Cardiac muscle cell (in vitro differentiated cells and primary cell): Measurements from ENCODE around the gene PROSER2. TPM values are rescaled to one million over a fixed set of nuclear protein-coding genes. Genes with fewer than 3 reads are reported as not detected.

ENCODE experiments used
- DNase-seq, 2 donors: peaks; one replicate each; pipeline versions ENCODE4 v3.0.0 to v3.0.0-alpha.2; 2010 to 2017; ENCODE audit warnings: low read depth in 1 of 2, low spot score in 1 of 2
- H3K27ac ChIP-seq: fragments of 200-600 bp; sonication (generic); 2 replicates; pipeline ENCODE4 v1.5.1; 2016
- H3K27me3 ChIP-seq: fragments of 200-600 bp; sonication (generic); 2 replicates; pipeline ENCODE4 v1.6.0; 2016; ENCODE audit warnings: control low read depth
- H3K36me3 ChIP-seq: fragments of 200-600 bp; sonication (generic); 2 replicates; pipeline ENCODE4 v1.5.1; 2016; ENCODE audit warnings: control low read depth
- H3K4me1 ChIP-seq: fragments of 200-600 bp; sonication (generic); 2 replicates; pipeline ENCODE4 v1.8.1; 2017; ENCODE audit warnings: low read depth, mild to moderate bottlenecking, mixed run types
- H3K4me3 ChIP-seq: fragments of 200-600 bp; sonication (generic); 2 replicates; pipeline ENCODE4 v1.5.1; 2016; ENCODE audit warnings: mild to moderate bottlenecking
- H3K9me3 ChIP-seq: fragments of 200-600 bp; sonication (generic); 2 replicates; pipeline ENCODE4 v1.5.1; 2017; ENCODE audit warnings: low read depth, mild to moderate bottlenecking, control low read depth
- polyA plus RNA-seq: library from polyadenylated mRNA; unstranded; fragments of >200 nt; fragmentation: Nextera tagmentation; extraction: Ambion mirVana; gene quantifications from 2 replicates; pipeline ENCODE4 v1.2.1, GENCODE V29; 2016
- total RNA-seq: library from RNA; depleted of rRNA; stranded (reverse); fragments of >200 nt; gene quantifications from 2 replicates; pipeline ENCODE4 v1.2.3, GENCODE V29; 2016
- TF ChIP-seq, protein P1 (sequence below): IDR thresholded peaks from 2 replicates; pipeline ENCODE4 v1.5.1; 2012; ENCODE audit warnings: low read depth, mild to moderate bottlenecking, low read length

The PROSER2 gene
- total and polyA plus RNA-seq, 2 experiments from 2014 or later: 11.4 to 20.7 TPM

DNA sequence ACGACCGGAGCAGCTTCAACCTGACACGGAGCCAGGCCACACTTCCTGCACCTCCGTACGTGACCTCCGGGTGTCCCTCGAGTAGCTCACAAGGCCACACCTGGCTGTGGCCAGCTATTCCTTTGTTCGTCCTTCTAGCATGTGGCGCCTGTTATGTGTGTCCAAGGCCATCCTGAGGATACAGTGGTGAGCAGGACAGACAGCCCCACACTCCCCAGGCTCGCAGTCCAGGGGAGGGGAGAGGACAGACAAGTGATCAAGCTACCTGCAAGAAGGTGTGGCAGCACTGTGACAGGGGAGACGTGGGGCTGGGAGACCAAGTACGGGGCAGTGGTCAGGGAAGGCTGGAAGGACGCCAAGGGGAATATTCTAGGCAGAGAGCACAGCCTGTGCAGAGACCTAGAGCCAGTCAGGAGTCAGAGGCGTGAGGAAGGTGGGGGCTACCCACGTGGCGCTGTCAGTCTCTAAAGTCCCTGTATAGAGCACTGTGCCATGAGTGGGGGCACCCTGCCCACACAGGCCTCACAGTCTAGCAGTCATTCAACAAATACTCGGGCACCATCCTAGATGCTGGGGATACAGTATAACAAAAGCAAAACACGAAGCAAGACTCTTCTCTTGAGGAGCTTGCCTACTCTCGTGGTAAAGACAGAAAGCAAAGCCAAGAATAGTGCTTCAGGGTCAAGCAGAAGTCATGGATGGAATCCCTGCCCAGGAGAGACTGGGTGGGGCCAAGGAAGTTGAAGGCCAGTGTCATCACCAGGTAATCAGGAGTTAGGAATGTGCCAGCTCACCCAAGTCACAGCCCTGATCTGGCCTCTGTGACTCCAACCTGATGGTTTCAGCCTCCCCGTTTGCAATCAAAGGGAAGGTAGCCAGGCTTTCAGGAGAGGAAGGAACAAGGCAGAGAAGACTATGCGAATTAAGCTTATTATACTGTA is 58.6 kb downstream of the PROSER2 start:
- TF ChIP-seq, protein P1, sequence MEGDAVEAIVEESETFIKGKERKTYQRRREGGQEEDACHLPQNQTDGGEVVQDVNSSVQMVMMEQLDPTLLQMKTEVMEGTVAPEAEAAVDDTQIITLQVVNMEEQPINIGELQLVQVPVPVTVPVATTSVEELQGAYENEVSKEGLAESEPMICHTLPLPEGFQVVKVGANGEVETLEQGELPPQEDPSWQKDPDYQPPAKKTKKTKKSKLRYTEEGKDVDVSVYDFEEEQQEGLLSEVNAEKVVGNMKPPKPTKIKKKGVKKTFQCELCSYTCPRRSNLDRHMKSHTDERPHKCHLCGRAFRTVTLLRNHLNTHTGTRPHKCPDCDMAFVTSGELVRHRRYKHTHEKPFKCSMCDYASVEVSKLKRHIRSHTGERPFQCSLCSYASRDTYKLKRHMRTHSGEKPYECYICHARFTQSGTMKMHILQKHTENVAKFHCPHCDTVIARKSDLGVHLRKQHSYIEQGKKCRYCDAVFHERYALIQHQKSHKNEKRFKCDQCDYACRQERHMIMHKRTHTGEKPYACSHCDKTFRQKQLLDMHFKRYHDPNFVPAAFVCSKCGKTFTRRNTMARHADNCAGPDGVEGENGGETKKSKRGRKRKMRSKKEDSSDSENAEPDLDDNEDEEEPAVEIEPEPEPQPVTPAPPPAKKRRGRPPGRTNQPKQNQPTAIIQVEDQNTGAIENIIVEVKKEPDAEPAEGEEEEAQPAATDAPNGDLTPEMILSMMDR: no peak
- Histone ChIP-seq H3K4me3 (no peak overlapping the region), H3K9me3 (no peaks in the 10 kb centered on the region), H3K36me3 (no peaks in the 10 kb centered on the region), H3K4me1 (peaks cover 8% of the 10 kb centered on the region), H3K27ac (peak overlapping the region; percentile 2), H3K27me3 (no peaks in the 10 kb centered on the region)
- no peak for DNase-seq

DNA sequence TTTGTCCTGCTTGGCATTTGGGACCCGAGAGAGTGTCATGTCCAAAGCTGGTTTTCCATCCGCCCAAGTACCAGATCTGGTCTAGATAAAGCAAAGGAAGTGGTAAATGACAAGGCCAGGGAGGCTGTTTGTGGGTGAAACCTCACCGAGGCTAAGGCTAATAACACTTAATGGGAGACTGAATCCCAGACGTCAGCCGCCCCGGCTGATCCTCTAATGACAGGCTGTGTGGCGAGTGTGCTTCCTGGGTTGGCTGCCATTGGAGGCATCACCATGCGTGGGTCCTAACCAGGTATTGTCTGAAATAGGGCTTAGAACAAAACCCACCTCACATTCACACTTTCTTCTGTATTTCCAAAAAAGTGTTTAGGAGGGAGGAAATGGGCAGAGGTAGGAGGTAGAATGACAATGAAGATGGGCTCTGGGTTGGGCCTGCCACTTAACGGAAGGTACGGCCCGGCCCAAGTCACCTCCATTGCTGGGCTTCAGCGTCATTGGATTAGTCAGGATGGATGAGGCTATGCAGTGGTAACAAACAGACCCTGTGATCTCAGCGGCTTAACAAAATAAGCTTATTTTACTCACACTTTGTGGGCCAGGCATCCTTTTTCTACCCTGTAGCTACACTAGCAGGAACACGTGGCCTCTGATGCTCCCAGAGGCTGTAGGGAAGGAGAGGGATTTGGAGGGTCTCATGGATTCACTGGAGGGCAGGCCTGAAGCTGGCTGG is 59.7 kb downstream of the PROSER2 start:
- TF ChIP-seq, protein P1: no peak
- Histone ChIP-seq H3K36me3 (no peaks in the 10 kb centered on the region), H3K27me3 (no peaks in the 10 kb centered on the region), H3K4me3 (no peak overlapping the region), H3K27ac (no peak overlapping the region), H3K9me3 (no peaks in the 10 kb centered on the region), H3K4me1 (peaks cover 4% of the 10 kb centered on the region)
- DNase-seq: no peak

DNA sequence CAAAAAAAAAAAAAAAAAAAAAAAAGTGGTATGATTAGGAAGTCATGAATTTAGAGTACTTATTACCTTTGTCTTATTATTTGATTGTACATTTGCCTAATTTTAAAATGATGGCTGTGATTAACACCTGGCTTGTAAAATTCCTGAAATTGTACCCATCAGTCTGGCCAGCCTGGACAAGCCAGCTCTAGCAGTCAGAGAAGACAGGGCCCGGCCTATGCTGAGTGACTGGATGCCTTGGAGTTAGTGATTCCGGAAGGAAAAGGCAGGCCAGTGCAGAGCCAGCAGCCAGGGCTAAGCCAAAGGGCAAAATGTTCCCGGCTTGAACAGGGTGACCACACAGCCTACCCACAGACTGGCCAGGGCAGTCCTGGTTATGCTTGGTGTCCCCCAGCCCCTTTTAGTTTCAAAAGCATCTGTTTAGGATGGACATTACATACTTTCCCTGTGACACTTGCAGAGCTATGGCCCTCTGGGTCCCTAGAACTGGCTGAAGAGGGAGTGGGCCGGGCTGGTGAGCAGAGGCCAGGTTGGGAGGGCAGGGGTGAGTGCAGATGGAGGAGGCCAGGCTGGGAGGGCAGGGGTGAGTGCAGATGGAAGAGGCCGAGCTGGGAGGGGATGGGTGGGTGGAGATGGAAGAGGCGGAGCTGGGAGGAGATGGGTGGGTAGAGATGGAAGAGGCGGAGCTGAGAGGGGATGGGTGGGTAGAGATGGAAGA is 61.7 kb downstream of the PROSER2 start:
- TF ChIP-seq, protein P1: no peak
- H3K9me3 ChIP-seq: no peaks in the 10 kb centered on the region
- no peak overlapping the region for H3K4me3 ChIP-seq
- no peak for DNase-seq
- H3K4me1 ChIP-seq: peaks cover 4% of the 10 kb centered on the region
- no peaks in the 10 kb centered on the region for H3K36me3 ChIP-seq
- no peak overlapping the region for H3K27ac ChIP-seq
- H3K27me3 ChIP-seq: no peaks in the 10 kb centered on the region

DNA sequence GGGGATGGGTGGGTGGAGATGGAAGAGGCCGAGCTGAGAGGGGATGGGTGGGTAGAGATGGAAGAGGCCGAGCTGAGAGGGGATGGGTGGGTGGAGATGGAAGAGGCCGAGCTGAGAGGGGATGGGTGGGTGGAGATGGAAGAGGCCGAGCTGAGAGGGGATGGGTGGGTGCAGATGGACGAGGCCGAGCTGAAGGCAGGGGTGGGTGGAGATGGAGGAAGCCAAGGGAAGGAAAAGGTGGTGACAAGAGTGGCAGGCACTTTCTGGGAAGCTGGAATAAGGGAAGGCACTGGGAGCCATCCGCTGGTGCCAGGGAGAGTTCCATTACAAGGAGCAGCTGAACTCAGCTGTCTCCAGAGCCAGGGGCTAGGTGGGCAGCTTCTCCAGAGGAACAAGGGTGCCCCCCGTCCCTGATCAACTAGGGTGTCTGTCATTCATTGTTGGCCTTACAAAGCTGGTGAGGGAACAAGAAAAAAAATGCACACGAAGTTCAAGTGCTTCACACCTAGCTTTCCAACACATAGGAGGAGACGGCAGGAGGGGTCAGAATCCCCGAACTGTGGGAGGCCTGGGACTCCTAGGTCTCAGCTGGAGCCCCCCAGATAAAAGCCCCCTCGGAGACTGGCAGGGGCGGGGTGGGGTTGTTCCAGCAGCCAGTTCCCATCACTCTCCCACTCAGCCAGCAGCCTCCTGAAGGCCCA is 62.4 kb downstream of the PROSER2 start:
- H3K9me3 ChIP-seq: no peaks in the 10 kb centered on the region
- DNase-seq: no peak
- no peaks in the 10 kb centered on the region for H3K36me3 ChIP-seq
- H3K4me3 ChIP-seq: no peak overlapping the region
- TF ChIP-seq, protein P1: no peak
- H3K4me1 ChIP-seq: peaks cover 4% of the 10 kb centered on the region
- H3K27ac ChIP-seq: no peak overlapping the region
- no peaks in the 10 kb centered on the region for H3K27me3 ChIP-seq

DNA sequence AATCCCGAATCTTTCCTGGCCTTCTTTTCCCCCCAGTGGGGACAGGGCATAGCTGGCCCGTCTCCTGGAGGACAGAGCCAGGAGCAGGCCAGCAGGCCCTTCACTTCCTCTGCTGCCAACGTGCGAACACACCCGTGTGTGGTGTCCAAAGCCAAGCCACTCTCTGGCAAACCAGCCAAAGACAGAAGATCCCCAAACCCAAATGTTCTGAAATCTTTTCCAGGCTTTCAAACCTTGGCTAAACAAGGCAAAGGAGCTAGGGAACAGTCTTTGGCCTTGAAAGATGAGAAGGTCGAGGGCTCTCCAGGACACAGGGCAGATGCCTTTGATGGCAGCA is 63.0 kb downstream of the PROSER2 start:
- no peaks in the 10 kb centered on the region for H3K36me3 ChIP-seq
- DNase-seq: no peak
- no peaks in the 10 kb centered on the region for H3K9me3 ChIP-seq
- peaks cover 4% of the 10 kb centered on the region for H3K4me1 ChIP-seq
- no peak overlapping the region for H3K27ac ChIP-seq
- H3K27me3 ChIP-seq: no peaks in the 10 kb centered on the region
- no peak overlapping the region for H3K4me3 ChIP-seq
- TF ChIP-seq, protein P1: no peak
